ENCODE measurements around the gene CLCF1. TPM values are rescaled to one million over a fixed set of nuclear protein-coding genes. Genes with fewer than 3 reads are reported as not detected.

CLCF1 gene
- total RNA-seq, 2 experiments from 2014 or later: 0.76 to 1.9 TPM

GRCh38 chr11:67384851-67385366 is 11.5 kb upstream of the CLCF1 start:
- Mint-ChIP-seq H3K9me3 (ENCODE audit: low read depth) (no peaks in the 10 kb centered on the region), H3K27ac (no peak overlapping the region), H3K27me3 (peaks cover 29% of the 10 kb centered on the region), H3K36me3 (no peaks in the 10 kb centered on the region), H3K4me1 (peaks cover 13% of the 10 kb centered on the region), H3K4me3 (no peak overlapping the region)
- DNase-seq (no peak), ATAC-seq (no peak)
- CTCF ChIA-PET: interaction anchor here (1.0 to 32.6 kb wide), 4 partner anchors 8 to 122 kb away, joined by 3 to 1153 read pairs (median 8); partner anchors contain the start of genes CLCF1, POLD4 and PPP1CA

GRCh38 chr11:67382276-67383136 is 9.1 kb upstream of the CLCF1 start:
- H3K27ac Mint-ChIP-seq: no peak overlapping the region
- DNase-seq (peak; percentile 90), ATAC-seq (peak; percentile 94)
- no peaks in the 10 kb centered on the region for H3K36me3 Mint-ChIP-seq
- peaks cover 38% of the 10 kb centered on the region for H3K27me3 Mint-ChIP-seq
- H3K9me3 Mint-ChIP-seq (ENCODE audit: low read depth): no peaks in the 10 kb centered on the region
- H3K4me1 Mint-ChIP-seq: peaks cover 5% of the 10 kb centered on the region
- H3K4me3 Mint-ChIP-seq: no peak overlapping the region
- CTCF ChIA-PET: interaction anchor here (0.6 to 32.6 kb wide), 40 partner anchors 9 to 302 kb away, joined by 3 to 1153 read pairs (median 5); partner anchors contain the start of genes ANKRD13D, CLCF1, POLD4 and PPP1CA

- no peak for DNase-seq
- peak overlapping the region; percentile 33 for H3K27ac Mint-ChIP-seq
- CTCF ChIA-PET: interaction anchor here (0.6 to 32.6 kb wide), 26 partner anchors 10 to 299 kb away, joined by 3 to 1153 read pairs (median 6); partner anchors contain the start of genes ANKRD13D, CLCF1, POLD4 and PTPRCAP
Observed at GRCh38 chr11:67381244-67381972, 8.0 kb upstream of the CLCF1 start.

GRCh38 chr11:67379061-67380058 is 6.0 kb upstream of the CLCF1 start:
- no peak overlapping the region for H3K4me3 Mint-ChIP-seq
- peaks cover 45% of the 10 kb centered on the region for H3K27me3 Mint-ChIP-seq
- H3K27ac Mint-ChIP-seq: no peak overlapping the region
- H3K9me3 Mint-ChIP-seq (ENCODE audit: low read depth): no peaks in the 10 kb centered on the region
- ATAC-seq (no peak), DNase-seq (no peak)
- H3K4me1 Mint-ChIP-seq: peaks cover 13% of the 10 kb centered on the region
- no peaks in the 10 kb centered on the region for H3K36me3 Mint-ChIP-seq
- CTCF ChIA-PET: interaction anchor here (1.2 to 32.6 kb wide), 6 partner anchors 18 to 117 kb away, joined by 3 to 1153 read pairs (median 22); partner anchors contain the start of genes CLCF1 and POLD4

More at GRCh38 chr11:67381244-67381972, 8.0 kb upstream of the CLCF1 start:
- Mint-ChIP-seq H3K9me3 (ENCODE audit: low read depth) (no peaks in the 10 kb centered on the region), H3K4me1 (peaks cover 5% of the 10 kb centered on the region), H3K4me3 (no peak overlapping the region), H3K36me3 (no peaks in the 10 kb centered on the region), H3K27me3 (peaks cover 47% of the 10 kb centered on the region)
- no peak for ATAC-seq

GRCh38 chr11:67378544-67378943 is 5.1 kb upstream of the CLCF1 start:
- DNase-seq (no peak), ATAC-seq (no peak)
- Mint-ChIP-seq H3K36me3 (no peaks in the 10 kb centered on the region), H3K9me3 (ENCODE audit: low read depth) (no peaks in the 10 kb centered on the region), H3K27me3 (peaks cover 46% of the 10 kb centered on the region), H3K27ac (no peak overlapping the region), H3K4me1 (peaks cover 19% of the 10 kb centered on the region), H3K4me3 (no peak overlapping the region)
- CTCF ChIA-PET: interaction anchor here (2.0 to 32.6 kb wide), 3 partner anchors 17 to 116 kb away, joined by 7 to 1153 read pairs (median 8); partner anchors contain the start of genes CLCF1 and POLD4

- Mint-ChIP-seq H3K4me3 (no peak overlapping the region), H3K36me3 (no peaks in the 10 kb centered on the region), H3K9me3 (ENCODE audit: low read depth) (no peaks in the 10 kb centered on the region), H3K27me3 (peaks cover 47% of the 10 kb centered on the region), H3K27ac (no peak overlapping the region), H3K4me1 (peaks cover 18% of the 10 kb centered on the region)
- DNase-seq (no peak), ATAC-seq (no peak)
- CTCF ChIA-PET: interaction anchor here (0.8 to 32.6 kb wide), 4 partner anchors 10 to 99 kb away, joined by 3 to 1153 read pairs (median 5); partner anchors contain the start of genes CLCF1 and POLD4
Observed at GRCh38 chr11:67376873-67377808, 3.7 kb upstream of the CLCF1 start.

- peaks cover 21% of the 10 kb centered on the region for H3K4me1 Mint-ChIP-seq
- no peaks in the 10 kb centered on the region for H3K9me3 Mint-ChIP-seq (ENCODE audit: low read depth)
- ATAC-seq: no peak
- no peak overlapping the region for H3K4me3 Mint-ChIP-seq
- H3K27me3 Mint-ChIP-seq: peaks cover 54% of the 10 kb centered on the region
- CTCF ChIA-PET: interaction anchor here (0.8 to 32.6 kb wide), 5 partner anchors 11 to 114 kb away, joined by 3 to 1153 read pairs (median 5); partner anchors contain the start of genes CLCF1 and POLD4
- no peak for DNase-seq
- H3K36me3 Mint-ChIP-seq: no peaks in the 10 kb centered on the region
- H3K27ac Mint-ChIP-seq: no peak overlapping the region
Observed at GRCh38 chr11:67376063-67376820, 2.8 kb upstream of the CLCF1 start.

GRCh38 chr11:67375320-67376055 is 2.1 kb upstream of the CLCF1 start:
- no peak for ATAC-seq
- peaks cover 55% of the 10 kb centered on the region for H3K27me3 Mint-ChIP-seq
- no peak for DNase-seq
- H3K36me3 Mint-ChIP-seq: no peaks in the 10 kb centered on the region
- CTCF ChIA-PET: interaction anchor here (1.0 to 32.6 kb wide), 4 partner anchors 14 to 114 kb away, joined by 3 to 1153 read pairs (median 6); partner anchors contain the start of genes CLCF1 and POLD4
- no peak overlapping the region for H3K27ac Mint-ChIP-seq
- H3K4me3 Mint-ChIP-seq: no peak overlapping the region
- no peaks in the 10 kb centered on the region for H3K9me3 Mint-ChIP-seq (ENCODE audit: low read depth)
- H3K4me1 Mint-ChIP-seq: peaks cover 23% of the 10 kb centered on the region

GRCh38 chr11:67374571-67375281 is 1.3 kb upstream of the CLCF1 start:
- Mint-ChIP-seq H3K36me3 (no peaks in the 10 kb centered on the region), H3K9me3 (ENCODE audit: low read depth) (no peaks in the 10 kb centered on the region), H3K4me3 (no peak overlapping the region), H3K27me3 (peaks cover 63% of the 10 kb centered on the region), H3K27ac (no peak overlapping the region), H3K4me1 (peaks cover 29% of the 10 kb centered on the region)
- CTCF ChIA-PET: interaction anchor here (0.9 to 32.6 kb wide), 8 partner anchors 2 to 63 kb away, joined by 3 to 1153 read pairs (median 6); partner anchors contain the start of genes CLCF1, POLD4, PPP1CA and PTPRCAP
- no peak for ATAC-seq
- DNase-seq: no peak

Measured in activated CD8-positive, alpha-beta memory T cell treated with anti-CD3 and anti-CD28 coated beads, Interleukin-2, amount 10 ng/mL, durations not matched to agents 7 days and 5 days (primary cell).